Transverse colon (tissue), 4 donors: ENCODE measurements around the gene CCL8.

Experiments
- CTCF ChIP-seq, 5 experiments: fragments of 200-600 bp in 3 of 5; fragments of 450-650 bp in 2 of 5; sonication (generic) in 3 of 5; IDR thresholded peaks; 1 replicate in 2 of 5; 2 replicates in 3 of 5; pipeline ENCODE4 v1.5.1; 2016 to 2017; ENCODE audit warnings: antibody characterized with exemption in 5 of 5, inconsistent platforms in 3 of 5, mild to moderate bottlenecking in 2 of 5, moderate library complexity in 1 of 5
- POLR2A ChIP-seq: fragments of 450-650 bp; IDR thresholded peaks from one replicate; pipeline ENCODE4 v1.6.1; 2016; ENCODE audit warnings: antibody characterized with exemption, mild to moderate bottlenecking, moderate library complexity
- POLR2AphosphoS5 ChIP-seq, 3 donors: sonication (generic); formaldehyde crosslinking; IDR thresholded peaks; one replicate each; pipeline ENCODE4 v1.6.1; 2016; ENCODE audit warnings: antibody characterized with exemption in 3 of 3

DNA sequence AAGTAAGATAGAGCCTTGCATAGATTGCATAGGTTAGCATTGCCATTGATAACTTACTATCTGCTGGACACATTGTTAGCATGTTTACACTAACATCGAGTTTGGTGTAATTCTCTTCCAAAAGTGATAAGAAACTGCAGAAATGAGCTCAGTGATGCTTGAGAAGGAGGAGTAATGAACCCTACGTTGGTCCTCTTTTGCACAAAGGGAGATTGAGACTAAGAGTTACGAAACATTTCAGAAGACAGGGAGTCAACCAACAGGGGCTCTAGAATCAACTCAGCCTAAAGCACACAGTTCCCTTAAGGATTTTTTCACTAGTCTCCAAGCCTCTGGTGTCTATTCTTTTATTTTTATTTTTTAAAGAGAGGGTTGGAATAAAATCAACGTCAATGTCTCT lies 42.4 kb upstream of the CCL8 start:
- TF ChIP-seq CTCF (IDR thresholded peaks at IDR 0.05) = no peak
- TF ChIP-seq POLR2AphosphoS5 (IDR thresholded peaks at IDR 0.05) = no peak
- TF ChIP-seq POLR2A = no peak
